ENCODE results near the gene RAP1GAP2.

Gene RAP1GAP2

GRCh38 chr17:2940352-2940751, 144.1 kb downstream of the RAP1GAP2 start:
- DNase-seq (ENCODE audit: low read depth in 2 of 2, low spot score in 1 of 2), result no peak

DNA sequence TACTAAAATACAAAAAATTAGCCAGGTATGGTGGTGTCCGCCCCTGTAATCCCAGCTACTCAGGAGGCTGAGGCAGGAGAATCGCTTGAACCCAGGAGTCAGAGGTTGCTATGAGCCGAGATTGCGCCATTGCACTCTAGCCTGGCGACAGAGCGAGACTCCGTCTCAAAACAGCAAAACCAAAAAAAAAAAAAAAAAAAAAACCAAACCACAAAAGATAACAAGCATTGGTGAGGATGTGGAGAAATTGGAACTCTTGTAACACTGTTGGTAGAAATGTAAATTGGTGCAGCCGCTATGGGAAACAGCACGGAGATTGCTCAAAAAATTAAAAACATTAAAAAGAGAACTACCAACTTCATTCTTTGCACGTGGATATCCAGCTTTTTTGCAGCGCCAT, 147.7 kb downstream of the RAP1GAP2 start:
- DNase-seq (ENCODE audit: low read depth in 2 of 2, low spot score in 1 of 2), result no peak

- no peak for DNase-seq (ENCODE audit: low read depth in 2 of 2, low spot score in 1 of 2)
Observed at GRCh38 chr17:2945299-2945698, 149.1 kb downstream of the RAP1GAP2 start.

GRCh38 chr17:2946144-2946543, 149.9 kb downstream of the RAP1GAP2 start:
- no peak for DNase-seq (ENCODE audit: low read depth in 2 of 2, low spot score in 1 of 2)

GRCh38 chr17:2947588-2947950, 151.3 kb downstream of the RAP1GAP2 start:
- DNase-seq (ENCODE audit: low read depth in 2 of 2, low spot score in 1 of 2), result no peak

GRCh38 chr17:2947996-2948550, 151.8 kb downstream of the RAP1GAP2 start:
- DNase-seq (ENCODE audit: low read depth in 2 of 2, low spot score in 1 of 2), result no peak

DNA sequence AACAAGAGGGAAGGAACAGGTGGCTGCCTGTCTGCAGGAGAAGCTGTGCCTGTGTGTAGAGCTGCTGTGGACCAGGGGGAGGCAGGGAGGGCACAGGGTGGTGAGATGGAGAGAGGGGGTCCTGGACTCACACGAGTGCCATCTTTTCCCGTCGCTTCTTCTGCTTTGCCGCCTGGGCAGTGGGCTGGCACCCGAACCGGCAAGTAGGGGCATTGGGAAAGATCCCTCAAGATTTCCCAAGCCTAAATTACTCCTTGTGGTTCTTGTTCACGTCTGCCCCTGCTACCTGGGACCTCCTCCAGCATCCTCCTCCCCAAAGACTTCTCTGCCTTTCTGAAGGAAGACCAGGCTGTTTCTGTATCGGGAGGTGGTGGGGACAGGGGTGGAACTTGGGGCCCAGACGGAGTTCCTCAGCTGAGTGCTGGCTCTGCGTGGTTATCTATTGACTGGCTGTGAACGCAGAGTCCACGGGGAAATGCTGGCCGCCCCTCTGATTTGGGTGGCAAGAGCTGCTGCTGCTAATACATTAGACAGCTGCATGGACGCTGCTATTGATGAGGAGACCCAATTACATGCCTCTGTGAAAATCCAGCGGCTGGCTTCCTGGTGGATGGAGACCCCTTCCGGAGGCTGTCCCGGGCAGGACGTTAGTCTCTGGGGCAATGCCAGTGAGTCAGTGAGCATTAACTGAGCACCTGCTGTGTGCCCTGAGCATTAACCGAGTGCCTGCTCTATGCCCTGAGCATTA, 152.7 kb downstream of the RAP1GAP2 start:
- no peak for DNase-seq (ENCODE audit: low read depth in 2 of 2, low spot score in 1 of 2)

GRCh38 chr17:2949469-2950044, 153.3 kb downstream of the RAP1GAP2 start:
- no peak for DNase-seq (ENCODE audit: low read depth in 2 of 2, low spot score in 1 of 2)

GRCh38 chr17:2950846-2951245, 154.6 kb downstream of the RAP1GAP2 start:
- DNase-seq (ENCODE audit: low read depth in 2 of 2, low spot score in 1 of 2), result no peak

- DNase-seq (ENCODE audit: low read depth in 2 of 2, low spot score in 1 of 2), result no peak
Observed at GRCh38 chr17:2952174-2952845, 156.1 kb downstream of the RAP1GAP2 start.

GRCh38 chr17:2954898-2955445, 158.7 kb downstream of the RAP1GAP2 start:
- DNase-seq (ENCODE audit: low read depth in 2 of 2, low spot score in 1 of 2), result no peak

DNA sequence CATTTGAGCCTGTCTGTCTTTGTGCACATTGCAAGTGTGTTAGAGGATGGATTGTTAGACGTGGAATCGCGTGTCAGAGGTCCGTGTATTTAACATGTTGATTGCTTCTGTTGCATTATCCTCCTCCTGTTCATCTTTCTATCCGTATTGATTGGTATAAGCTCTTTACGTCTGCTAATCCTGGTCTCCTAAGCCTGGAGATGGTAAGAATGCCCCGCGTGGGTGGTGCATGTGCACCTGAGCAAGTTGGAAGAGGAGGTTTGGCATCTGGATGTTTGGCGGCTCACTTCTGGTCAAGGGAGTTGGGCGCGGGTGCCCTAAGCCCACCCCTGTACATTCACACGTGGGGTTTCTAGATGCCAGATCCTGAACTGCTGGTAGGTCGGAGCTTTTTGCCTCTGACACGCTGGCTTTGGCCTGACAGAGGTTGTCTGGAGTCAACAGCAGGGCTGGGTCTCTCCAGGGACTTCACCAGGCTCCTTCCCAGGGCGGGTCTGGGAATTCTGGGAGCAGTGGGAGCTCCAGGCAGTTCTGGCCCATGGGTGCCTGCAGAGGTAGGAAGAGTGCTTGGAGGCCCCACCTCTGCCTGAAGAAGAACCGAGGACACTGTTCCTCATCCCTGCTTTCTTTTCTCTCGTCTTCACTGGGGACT, 159.8 kb downstream of the RAP1GAP2 start:
- no peak for DNase-seq (ENCODE audit: low read depth in 2 of 2, low spot score in 1 of 2)

DNA sequence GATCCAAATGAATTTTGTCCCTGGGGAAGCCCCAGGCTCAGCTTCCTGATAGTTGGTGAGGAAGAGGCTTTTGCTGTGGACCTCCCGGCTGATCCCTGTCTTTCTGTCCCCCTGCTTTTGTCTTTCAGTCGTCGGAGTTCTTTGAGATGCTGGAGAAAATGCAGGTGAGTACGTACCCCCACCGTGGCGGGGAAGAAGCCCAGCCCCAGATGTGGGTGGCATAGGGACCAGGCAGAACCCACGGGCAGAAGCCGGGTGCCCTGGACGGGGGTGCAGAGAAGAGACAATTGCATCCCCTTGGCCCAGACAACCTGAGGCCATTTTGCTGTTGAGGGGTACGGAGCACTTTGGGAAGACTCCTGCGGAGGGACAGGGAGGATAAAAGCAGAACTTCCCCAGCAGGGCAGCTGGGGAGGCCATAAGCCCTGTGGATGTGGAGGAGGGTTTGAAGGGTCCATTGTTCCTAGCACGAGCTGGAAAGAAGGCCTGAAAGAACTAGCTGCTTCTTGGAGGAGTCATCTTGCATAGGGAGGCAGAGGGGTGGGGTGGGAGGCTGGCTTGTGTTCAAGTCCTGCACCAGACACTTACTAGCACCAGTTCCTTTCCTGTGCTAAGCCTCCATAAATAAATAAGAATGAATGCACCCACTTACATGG, 161.5 kb downstream of the RAP1GAP2 start:
- no peak for DNase-seq (ENCODE audit: low read depth in 2 of 2, low spot score in 1 of 2)

- DNase-seq (ENCODE audit: low read depth in 2 of 2, low spot score in 1 of 2), result no peak
Observed at GRCh38 chr17:2958706-2959222, 162.5 kb downstream of the RAP1GAP2 start.

DNA sequence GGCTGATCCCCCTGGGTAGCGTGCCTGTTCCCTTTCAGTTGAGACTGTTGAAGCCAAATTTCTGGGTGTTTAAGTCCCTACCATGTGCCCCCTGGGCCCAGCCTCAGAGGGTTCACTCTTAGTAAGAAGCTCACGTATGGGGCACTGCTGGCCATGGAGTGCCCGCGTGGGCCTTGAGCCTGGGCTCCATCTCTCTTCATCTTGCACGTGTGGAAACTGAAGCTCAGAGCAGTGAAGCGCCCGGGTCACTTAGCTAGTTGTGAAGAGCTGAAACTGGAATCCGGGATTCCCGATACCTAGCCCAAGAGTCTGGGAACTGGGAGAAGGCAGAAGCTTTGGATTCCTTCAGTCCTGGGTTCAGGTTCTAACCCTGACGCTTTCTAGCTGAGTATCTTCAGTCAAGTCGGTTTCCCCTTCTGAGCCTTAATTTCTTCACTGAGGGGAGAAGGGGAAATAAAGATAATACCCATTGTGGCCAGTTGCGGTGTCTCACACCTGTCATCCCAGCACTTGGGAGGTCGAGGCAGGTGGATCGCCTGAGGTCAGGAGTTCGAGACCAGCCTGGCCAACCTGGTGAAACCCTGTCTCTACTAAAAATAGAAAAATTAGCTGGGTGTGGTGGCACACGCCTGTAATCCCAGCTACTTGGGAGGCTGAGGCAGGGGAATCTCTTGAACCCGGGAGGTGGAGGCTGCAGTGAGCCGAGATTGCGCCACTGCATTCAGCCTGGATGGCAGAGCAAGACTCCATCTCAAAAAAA, 163.3 kb downstream of the RAP1GAP2 start:
- no peak for DNase-seq (ENCODE audit: low read depth in 2 of 2, low spot score in 1 of 2)

GRCh38 chr17:2961446-2961845, 165.2 kb downstream of the RAP1GAP2 start:
- DNase-seq (ENCODE audit: low read depth in 2 of 2, low spot score in 1 of 2), result no peak

DNA sequence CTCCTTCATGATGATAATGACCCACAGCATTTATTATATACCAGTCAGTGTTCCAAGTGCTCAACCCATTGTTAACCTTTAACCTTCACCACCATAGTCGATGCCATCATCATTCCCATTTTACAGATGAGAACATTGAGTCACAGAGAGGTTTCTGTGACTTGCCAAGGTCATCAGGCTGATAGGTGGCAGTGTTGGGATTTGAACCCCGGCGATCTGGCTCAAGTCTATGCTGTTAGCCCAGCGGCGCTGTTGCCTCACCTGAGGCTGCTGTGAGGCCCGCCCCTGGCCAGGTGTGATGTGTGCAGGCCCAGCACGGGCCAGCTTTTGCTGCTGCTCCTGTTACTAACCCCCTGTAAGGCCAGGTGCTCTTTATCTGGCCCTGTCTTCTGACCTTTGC, 166.0 kb downstream of the RAP1GAP2 start:
- no peak for DNase-seq (ENCODE audit: low read depth in 2 of 2, low spot score in 1 of 2)

DNA sequence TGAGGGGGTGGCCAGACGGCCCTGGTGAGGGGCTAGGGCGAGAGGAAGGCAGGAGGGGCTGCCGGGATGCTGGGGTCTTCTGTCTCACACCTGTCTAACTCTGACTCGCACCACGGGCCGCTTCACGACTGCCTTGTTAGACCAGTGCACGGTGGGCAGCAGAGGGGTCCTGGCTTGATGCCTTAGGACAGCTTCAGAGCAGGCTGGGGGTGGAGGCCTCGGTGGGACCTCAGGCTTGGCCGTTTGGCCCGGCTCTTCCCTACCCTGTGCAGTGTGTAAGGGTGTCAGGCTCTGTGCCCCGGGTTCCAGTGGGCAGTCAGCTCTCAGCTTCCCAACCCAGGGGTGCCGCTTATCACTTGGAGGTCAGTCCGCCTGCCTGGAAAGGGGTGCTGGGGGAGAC, 166.5 kb downstream of the RAP1GAP2 start:
- DNase-seq (ENCODE audit: low read depth in 2 of 2, low spot score in 1 of 2), result no peak

DNA sequence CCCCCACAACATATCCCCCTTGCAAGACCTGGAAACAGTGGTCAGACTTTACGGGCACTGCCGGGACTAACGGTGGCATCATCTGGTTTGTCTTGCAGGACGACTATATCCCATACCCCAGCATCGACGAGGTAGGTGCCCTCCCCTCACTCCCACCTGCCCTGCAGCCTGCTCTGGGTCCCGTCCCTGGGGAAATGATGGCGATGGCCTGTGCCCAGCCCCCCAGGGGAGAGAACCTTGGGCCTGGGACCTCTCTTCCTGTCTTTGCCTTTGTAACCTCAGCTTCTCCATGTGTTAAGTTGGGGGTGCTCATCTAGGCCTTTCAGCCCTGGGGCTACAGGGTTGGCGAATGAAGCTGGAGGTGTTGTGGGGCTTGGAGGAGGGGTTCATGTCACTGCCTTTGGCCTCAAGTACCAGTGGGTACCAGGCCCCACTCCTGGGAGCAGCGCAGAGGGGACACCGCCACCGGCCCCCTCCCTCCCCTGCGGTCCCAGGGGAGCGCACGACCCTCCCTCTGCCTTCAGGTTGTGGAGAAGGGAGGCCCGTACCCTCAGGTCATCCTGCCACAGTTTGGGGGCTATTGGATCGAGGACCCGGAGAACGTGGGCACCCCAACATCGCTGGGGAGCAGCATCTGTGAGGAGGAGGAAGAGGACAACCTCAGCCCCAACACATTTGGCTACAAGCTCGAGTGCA, 167.2 kb downstream of the RAP1GAP2 start:
- no peak for DNase-seq (ENCODE audit: low read depth in 2 of 2, low spot score in 1 of 2)
